Naive thymus-derived CD8-positive, alpha-beta T cell (primary cell): ENCODE data around the gene KRT8. TPM values are rescaled to one million over a fixed set of nuclear protein-coding genes. Genes with fewer than 3 reads are reported as not detected.

Experiments used
- ATAC-seq, 2 donors: fragments of 150-1000 bp; cut with Tn5 transposase in 1 of 2; sonication (Bioruptor Pico), chemical (Tn5 transposase) in 1 of 2; 1 replicate in 1 of 2; 2 replicates in 1 of 2; pipeline ENCODE4 v1.10.0; 2021; ENCODE audit warnings: mild to moderate bottlenecking in 2 of 2, moderate library complexity in 2 of 2
- POLR2A ChIA-PET: fragments of 350-600 bp; sonication (Branson Sonifier 250); formaldehyde crosslinking; loops from one replicate; lab custom pipeline; 2021; ENCODE audit warnings: antibody characterized with exemption; lab: Charles Lee
- DNase-seq, 10 donors: peaks; one replicate each; pipeline versions ENCODE4 v3.0.0 to v3.0.0-alpha.2; 2020 to 2022
- H3K27ac Mint-ChIP-seq, 10 donors: one replicate each; pipeline ENCODE4 v1.8.0; 2020 to 2022; ENCODE audit warnings: mild to moderate bottlenecking in 10 of 10, mixed read lengths in 10 of 10, moderate library complexity in 4 of 10, inconsistent platforms in 1 of 10
- H3K27me3 Mint-ChIP-seq, 5 donors: one replicate each; pipeline ENCODE4 v1.8.0; 2021 to 2022; ENCODE audit warnings: mixed read lengths in 5 of 5
- H3K36me3 Mint-ChIP-seq, 3 donors: one replicate each; pipeline ENCODE4 v1.8.0; 2020 to 2022; ENCODE audit warnings: mixed read lengths in 3 of 3, mild to moderate bottlenecking in 2 of 3, inconsistent platforms in 1 of 3
- H3K4me1 Mint-ChIP-seq, 4 donors: one replicate each; pipeline ENCODE4 v1.8.0; 2021 to 2022; ENCODE audit warnings: mixed read lengths in 4 of 4
- H3K4me3 Mint-ChIP-seq, 10 donors: one replicate each; pipeline ENCODE4 v1.8.0; 2020 to 2022; ENCODE audit warnings: mild to moderate bottlenecking in 10 of 10, mixed read lengths in 10 of 10, moderate library complexity in 6 of 10, inconsistent platforms in 1 of 10
- H3K9me3 Mint-ChIP-seq, 9 donors: one replicate each; pipeline ENCODE4 v1.8.0; 2020 to 2022; ENCODE audit warnings: mixed read lengths in 9 of 9, mild to moderate bottlenecking in 3 of 9, inconsistent platforms in 1 of 9, moderate library complexity in 1 of 9
- polyA plus RNA-seq, 3 donors: library from polyadenylated mRNA; unstranded; fragments of 300-500 nt; fragmentation: Illumina TruSeq; gene quantifications; one replicate each; pipeline ENCODE4 v1.2.3, GENCODE V29; 2021
- total RNA-seq, 8 experiments: library from RNA in 2 of 8; stranded (reverse) in 2 of 8; gene quantifications; one replicate each; pipeline ENCODE4 v1.2.3 and lab custom pipeline; 2021 to 2026

The KRT8 gene
- total and polyA plus RNA-seq, 5 experiments from 2014 or later = 0.52 to 0.66 TPM; not detected in 3

DNA sequence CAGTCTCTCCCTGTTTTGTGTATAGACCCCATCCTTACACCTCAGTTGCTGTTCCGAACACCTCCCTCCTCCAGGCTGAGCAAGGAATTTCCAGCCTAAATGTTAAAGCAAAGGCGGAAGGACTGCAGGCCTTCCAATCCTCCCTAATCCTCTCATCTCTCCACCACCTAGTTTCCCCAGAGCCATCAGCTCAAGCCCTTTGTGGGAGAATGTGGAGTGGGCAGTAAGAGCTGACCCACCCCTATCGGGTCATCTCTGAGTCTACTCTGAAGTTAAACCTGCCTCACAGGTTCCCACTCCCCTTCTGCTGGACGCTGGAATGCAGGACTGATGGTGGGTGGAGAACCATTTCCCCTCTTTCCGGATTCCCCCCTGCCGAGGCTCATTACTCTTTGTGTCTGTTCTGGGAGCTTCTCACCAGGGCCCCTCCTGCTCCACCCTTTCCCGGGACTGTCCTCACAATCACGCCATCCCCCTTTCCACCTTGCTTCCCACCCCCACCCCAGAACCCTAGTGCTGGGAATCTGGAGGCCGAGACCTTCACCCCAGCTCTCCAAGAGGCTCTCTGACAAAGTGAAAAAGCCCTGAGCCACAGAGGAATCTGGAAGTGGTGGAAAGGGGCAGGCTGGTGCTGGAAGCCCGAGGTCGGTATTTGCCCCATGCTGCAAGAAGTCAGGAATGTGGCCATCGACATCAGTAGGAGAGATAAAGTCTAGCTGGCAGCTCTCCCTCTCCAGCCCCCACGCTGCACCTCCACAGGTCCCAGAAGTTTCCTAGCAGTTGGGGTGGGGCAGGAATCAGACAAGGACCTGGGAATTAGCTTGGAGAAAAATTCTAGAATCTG, 40.7 kb upstream of the KRT8 start:
- Mint-ChIP-seq H3K36me3 (no peaks in the 10 kb centered on the region), H3K9me3 (no peaks in the 10 kb centered on the region), H3K27me3 (peaks cover 0 to 31% (median 9%) of the 10 kb centered on the region in 5 donors), H3K4me1 (peaks cover 5 to 15% (median 10%) of the 10 kb centered on the region in 4 donors), H3K27ac (peak overlapping the region in 2 of 10 donors; percentile 25 to 65), H3K4me3 (no peak overlapping the region)
- POLR2A ChIA-PET = interaction anchor here (0.9 kb wide), 1 partner anchor 12 kb away, joined by 3 read pairs; no protein-coding TSS in a partner anchor
- ATAC-seq (no peak), DNase-seq (no peak)

- peaks cover 0 to 2% (median 0%) of the 10 kb centered on the region in 9 donors for H3K9me3 Mint-ChIP-seq
- no peak overlapping the region for H3K4me3 Mint-ChIP-seq
- ATAC-seq (no peak), DNase-seq (no peak)
- peaks cover 5 to 15% (median 9%) of the 10 kb centered on the region in 4 donors for H3K4me1 Mint-ChIP-seq
- peaks cover 0 to 31% (median 9%) of the 10 kb centered on the region in 5 donors for H3K27me3 Mint-ChIP-seq
- H3K27ac Mint-ChIP-seq = no peak overlapping the region
- H3K36me3 Mint-ChIP-seq = no peaks in the 10 kb centered on the region
- POLR2A ChIA-PET = no interaction called here
Measured at GRCh38 chr12:52944683-52945388, 40.0 kb upstream of the KRT8 start.

- POLR2A ChIA-PET = interaction anchor here (0.6 kb wide), 1 partner anchor 277 kb away, joined by 3 read pairs; no protein-coding TSS in a partner anchor
- H3K27me3 Mint-ChIP-seq = peaks cover 0 to 31% (median 9%) of the 10 kb centered on the region in 5 donors
- ATAC-seq = no peak
- H3K36me3 Mint-ChIP-seq = no peaks in the 10 kb centered on the region
- peaks cover 0 to 2% (median 0%) of the 10 kb centered on the region in 4 donors for H3K4me1 Mint-ChIP-seq
- no peak overlapping the region for H3K4me3 Mint-ChIP-seq
- H3K27ac Mint-ChIP-seq = peak overlapping the region in 1 of 10 donors; percentile 25
- peaks cover 0 to 4% (median 0%) of the 10 kb centered on the region in 9 donors for H3K9me3 Mint-ChIP-seq
- DNase-seq = no peak
Measured at GRCh38 chr12:52942901-52943181, 38.0 kb upstream of the KRT8 start.

DNA sequence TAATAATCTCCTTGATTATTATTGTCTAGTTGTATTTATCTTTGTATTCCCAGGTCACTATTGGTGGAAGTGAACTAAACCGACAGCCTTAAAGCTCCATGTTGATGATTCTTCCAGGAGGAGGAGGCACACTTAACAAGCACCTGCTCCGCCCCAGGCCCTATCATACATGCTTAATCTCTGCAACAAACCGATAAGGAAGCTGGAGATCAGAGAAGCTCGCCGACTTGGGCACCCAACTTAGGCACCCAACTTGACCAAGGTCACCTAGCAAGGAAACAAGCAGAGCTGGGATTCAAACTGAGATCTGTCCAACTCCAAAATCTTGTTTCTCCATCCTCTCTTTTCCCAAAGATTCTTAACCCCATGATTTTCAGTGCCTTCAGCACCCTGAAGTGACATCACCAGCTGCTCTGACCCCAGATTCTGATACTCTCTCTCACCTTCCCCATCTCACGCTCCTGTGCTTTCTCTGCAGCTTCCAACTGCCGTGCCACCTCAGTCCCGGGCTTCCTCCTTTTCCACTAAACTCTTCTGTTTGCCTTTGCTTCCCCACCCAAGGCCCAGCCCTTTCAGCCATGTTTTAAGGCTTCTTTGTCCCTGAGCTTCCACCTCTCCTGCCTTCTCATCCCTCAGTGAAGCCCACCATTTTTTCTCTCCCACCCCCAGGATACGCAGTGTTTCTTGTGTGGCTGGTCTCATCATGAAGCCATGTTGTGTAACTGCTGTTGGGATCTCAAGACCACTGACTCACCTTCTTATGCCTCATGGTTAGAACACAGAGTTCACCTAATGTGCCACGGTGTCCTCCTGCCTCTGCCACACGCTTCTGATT, 37.4 kb upstream of the KRT8 start:
- POLR2A ChIA-PET = interaction anchor here (0.7 kb wide), 1 partner anchor 44 kb away, joined by 4 read pairs; no protein-coding TSS in a partner anchor
- Mint-ChIP-seq H3K36me3 (no peaks in the 10 kb centered on the region), H3K4me1 (no peaks in the 10 kb centered on the region), H3K27me3 (peaks cover 0 to 31% (median 9%) of the 10 kb centered on the region in 5 donors), H3K27ac (peak overlapping the region in 1 of 10 donors; percentile 25), H3K9me3 (peaks cover 0 to 4% (median 0%) of the 10 kb centered on the region in 9 donors), H3K4me3 (no peak overlapping the region)
- ATAC-seq (no peak), DNase-seq (no peak)

DNA sequence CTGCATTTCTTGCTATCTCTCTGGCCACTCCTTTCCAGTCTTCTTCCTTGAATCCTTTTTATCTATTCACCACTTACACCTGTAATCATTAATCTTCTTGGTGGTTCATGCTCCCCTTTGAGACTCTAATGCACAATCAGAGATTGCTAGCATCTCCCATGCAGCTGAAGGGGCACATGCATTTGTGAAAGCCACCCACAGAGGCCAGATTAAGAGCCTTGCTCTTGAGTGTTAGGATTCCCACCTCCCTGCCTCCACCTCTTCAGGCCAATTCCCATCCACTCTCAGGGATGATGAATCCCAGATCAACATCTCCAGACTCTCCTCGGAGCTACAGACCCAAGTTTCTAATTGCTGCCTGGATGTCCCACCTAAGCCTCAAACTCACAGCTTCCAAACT, 24.7 kb upstream of the KRT8 start:
- DNase-seq (no peak), ATAC-seq (no peak)
- Mint-ChIP-seq H3K27me3 (peaks cover 0 to 13% (median 3%) of the 10 kb centered on the region in 5 donors), H3K36me3 (no peaks in the 10 kb centered on the region), H3K9me3 (no peaks in the 10 kb centered on the region), H3K27ac (no peak overlapping the region), H3K4me3 (no peak overlapping the region), H3K4me1 (no peaks in the 10 kb centered on the region)
- POLR2A ChIA-PET = no interaction called here

- H3K4me3 Mint-ChIP-seq = no peak overlapping the region
- ATAC-seq = no peak
- no peaks in the 10 kb centered on the region for H3K4me1 Mint-ChIP-seq
- no peaks in the 10 kb centered on the region for H3K36me3 Mint-ChIP-seq
- peaks cover 0 to 11% (median 3%) of the 10 kb centered on the region in 5 donors for H3K27me3 Mint-ChIP-seq
- POLR2A ChIA-PET = no interaction called here
- no peak for DNase-seq
- H3K9me3 Mint-ChIP-seq = no peaks in the 10 kb centered on the region
- peak overlapping the region in 1 of 10 donors; percentile 55 for H3K27ac Mint-ChIP-seq
Measured at GRCh38 chr12:52927964-52928363, 23.1 kb upstream of the KRT8 start.

GRCh38 chr12:52926596-52927234, 21.8 kb upstream of the KRT8 start:
- POLR2A ChIA-PET = interaction anchor here (0.7 kb wide), 1 partner anchor 21 kb away, joined by 3 read pairs; no protein-coding TSS in a partner anchor
- ATAC-seq (no peak), DNase-seq (no peak)
- Mint-ChIP-seq H3K4me3 (no peak overlapping the region), H3K27ac (peak overlapping the region in 1 of 10 donors; percentile 21), H3K27me3 (peaks cover 0 to 8% (median 4%) of the 10 kb centered on the region in 5 donors), H3K4me1 (no peaks in the 10 kb centered on the region), H3K9me3 (no peaks in the 10 kb centered on the region), H3K36me3 (no peaks in the 10 kb centered on the region)

- peak overlapping the region in 1 of 10 donors; percentile 43 for H3K27ac Mint-ChIP-seq
- peaks cover 0 to 10% (median 4%) of the 10 kb centered on the region in 5 donors for H3K27me3 Mint-ChIP-seq
- H3K4me3 Mint-ChIP-seq = no peak overlapping the region
- DNase-seq = no peak
- H3K36me3 Mint-ChIP-seq = no peaks in the 10 kb centered on the region
- no peaks in the 10 kb centered on the region for H3K4me1 Mint-ChIP-seq
- no peak for ATAC-seq
- POLR2A ChIA-PET = interaction anchor here (0.7 kb wide), 1 partner anchor 22 kb away, joined by 3 read pairs; no protein-coding TSS in a partner anchor
- no peaks in the 10 kb centered on the region for H3K9me3 Mint-ChIP-seq
Measured at GRCh38 chr12:52925717-52926595, 21.1 kb upstream of the KRT8 start.

GRCh38 chr12:52924764-52925716, 20.2 kb upstream of the KRT8 start:
- ATAC-seq (no peak), DNase-seq (no peak)
- Mint-ChIP-seq H3K9me3 (no peaks in the 10 kb centered on the region), H3K4me1 (no peaks in the 10 kb centered on the region), H3K36me3 (no peaks in the 10 kb centered on the region), H3K27ac (no peak overlapping the region), H3K4me3 (no peak overlapping the region), H3K27me3 (peaks cover 0 to 9% (median 4%) of the 10 kb centered on the region in 5 donors)
- POLR2A ChIA-PET = no interaction called here

DNA sequence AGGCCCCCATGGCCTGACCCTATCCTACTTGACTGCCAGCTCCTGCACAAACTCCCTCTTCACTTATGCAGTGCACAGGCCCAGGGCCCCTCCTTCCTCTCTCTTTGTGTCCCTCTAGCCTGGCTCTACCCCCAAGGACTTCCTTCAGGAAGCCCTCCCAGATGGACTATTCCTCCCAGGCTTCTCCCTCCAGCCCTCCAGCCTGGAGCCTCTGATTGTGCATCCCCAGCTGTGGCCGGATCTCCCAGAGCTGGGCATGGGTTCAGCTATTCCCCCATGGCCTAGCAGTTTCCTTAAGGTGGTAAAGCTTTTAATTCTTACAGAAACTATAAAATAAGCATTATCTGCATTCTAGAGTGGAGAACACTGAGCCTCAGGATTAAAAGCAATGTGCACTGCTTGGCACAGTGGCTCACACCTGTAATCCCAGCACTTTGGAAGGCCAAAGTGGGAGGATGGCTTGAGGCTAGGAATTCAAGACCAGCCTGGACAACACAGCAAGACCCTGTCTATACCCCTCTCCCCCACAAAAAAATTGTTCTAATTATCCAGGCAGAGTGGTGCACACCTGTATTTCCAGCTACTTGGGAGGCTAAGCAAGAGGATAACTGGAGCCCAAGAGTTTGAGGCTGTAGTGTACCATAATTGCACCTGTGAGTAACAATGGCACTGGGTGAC, 16.8 kb upstream of the KRT8 start:
- Mint-ChIP-seq H3K36me3 (no peaks in the 10 kb centered on the region), H3K27ac (no peak overlapping the region)

More for the DNA sequence above, 16.8 kb upstream of the KRT8 start:
- H3K9me3 Mint-ChIP-seq = no peaks in the 10 kb centered on the region
- ATAC-seq (no peak), DNase-seq (no peak)
- H3K4me3 Mint-ChIP-seq = no peak overlapping the region
- POLR2A ChIA-PET = no interaction called here
- peaks cover 0 to 3% (median 0%) of the 10 kb centered on the region in 5 donors for H3K27me3 Mint-ChIP-seq
- no peaks in the 10 kb centered on the region for H3K4me1 Mint-ChIP-seq
